Loucy (cell line): ENCODE measurements around the gene LENG9.

Source experiments
- H2AFZ ChIP-seq: fragments of 200-600 bp; sonication (generic); 2 replicates; pipeline ENCODE4 v1.6.0; 2016; ENCODE audit warnings: antibody characterized with exemption, mild to moderate bottlenecking, low read length, moderate library complexity
- H3F3A ChIP-seq: fragments of 200-600 bp; 2 replicates; pipeline ENCODE4 v1.6.0; 2016; ENCODE audit warnings: antibody characterized with exemption, low read depth, mild to moderate bottlenecking
- H3K27me3 ChIP-seq: fragments of 200-600 bp; sonication (generic); 2 replicates; pipeline ENCODE4 v1.6.1; 2014; ENCODE audit warnings: low read length, mild to moderate bottlenecking; ENCODE audit not compliant: insufficient read depth, poor library complexity, severe bottlenecking
- H3K36me3 ChIP-seq: fragments of 200-600 bp; sonication (generic); 2 replicates; pipeline ENCODE4 v1.6.1; 2016; ENCODE audit warnings: low read length; ENCODE audit not compliant: insufficient read depth
- H3K4me1 ChIP-seq: fragments of 200-600 bp; sonication (generic); 2 replicates; pipeline ENCODE4 v1.5.1; 2014; ENCODE audit warnings: low read length, mild to moderate bottlenecking; ENCODE audit not compliant: insufficient read depth, poor library complexity, severe bottlenecking
- H3K4me2 ChIP-seq: fragments of 200-600 bp; sonication (generic); 2 replicates; pipeline ENCODE4 v1.6.0; 2014; ENCODE audit warnings: antibody characterized with exemption, low read length, low read depth, mild to moderate bottlenecking; ENCODE audit not compliant: poor library complexity, severe bottlenecking
- H3K4me3 ChIP-seq: fragments of 200-600 bp; sonication (generic); 2 replicates; pipeline ENCODE4 v1.5.1; 2014; ENCODE audit warnings: low read length, mild to moderate bottlenecking, mixed read lengths; ENCODE audit not compliant: poor library complexity, severe bottlenecking
- H3K79me2 ChIP-seq: fragments of 200-600 bp; sonication (generic); 2 replicates; pipeline ENCODE4 v1.6.1; 2014; ENCODE audit warnings: low read length; ENCODE audit not compliant: insufficient read depth
- H3K9ac ChIP-seq: fragments of 200-600 bp; sonication (generic); 2 replicates; pipeline ENCODE4 v1.6.0; 2014; ENCODE audit warnings: mild to moderate bottlenecking, low read depth, low read length, moderate library complexity; ENCODE audit not compliant: poor library complexity, severe bottlenecking
- H3K9me2 ChIP-seq: fragments of 200-600 bp; sonication (generic); replicated peaks from 2 replicates; pipeline ENCODE4 v1.6.1; 2016; ENCODE audit warnings: low read depth, low read length, mixed read lengths
- H3K9me3 ChIP-seq: fragments of 200-600 bp; sonication (generic); 2 replicates; pipeline ENCODE4 v1.6.1; 2014; ENCODE audit warnings: mild to moderate bottlenecking, antibody characterized with exemption, low read length, low read depth; ENCODE audit not compliant: insufficient read depth
- H4K20me1 ChIP-seq: fragments of 200-600 bp; sonication (generic); 2 replicates; pipeline ENCODE4 v1.6.0; 2014; ENCODE audit warnings: antibody characterized with exemption, low read length, mild to moderate bottlenecking; ENCODE audit not compliant: insufficient read depth, poor library complexity, severe bottlenecking
- EZH2phosphoT487 ChIP-seq: fragments of 200-600 bp; IDR thresholded peaks from 2 replicates; pipeline ENCODE4 v1.6.1; 2018; ENCODE audit warnings: antibody characterized with exemption, mild to moderate bottlenecking, moderate library complexity, borderline replicate concordance
- TF ChIP-seq, protein P1 (sequence below): fragments of 200-600 bp; sonication (generic); conservative IDR thresholded peaks from 2 replicates; pipeline ENCODE4 v1.5.1; 2014; ENCODE audit warnings: mild to moderate bottlenecking, antibody characterized with exemption, low read length

LENG9 gene

DNA sequence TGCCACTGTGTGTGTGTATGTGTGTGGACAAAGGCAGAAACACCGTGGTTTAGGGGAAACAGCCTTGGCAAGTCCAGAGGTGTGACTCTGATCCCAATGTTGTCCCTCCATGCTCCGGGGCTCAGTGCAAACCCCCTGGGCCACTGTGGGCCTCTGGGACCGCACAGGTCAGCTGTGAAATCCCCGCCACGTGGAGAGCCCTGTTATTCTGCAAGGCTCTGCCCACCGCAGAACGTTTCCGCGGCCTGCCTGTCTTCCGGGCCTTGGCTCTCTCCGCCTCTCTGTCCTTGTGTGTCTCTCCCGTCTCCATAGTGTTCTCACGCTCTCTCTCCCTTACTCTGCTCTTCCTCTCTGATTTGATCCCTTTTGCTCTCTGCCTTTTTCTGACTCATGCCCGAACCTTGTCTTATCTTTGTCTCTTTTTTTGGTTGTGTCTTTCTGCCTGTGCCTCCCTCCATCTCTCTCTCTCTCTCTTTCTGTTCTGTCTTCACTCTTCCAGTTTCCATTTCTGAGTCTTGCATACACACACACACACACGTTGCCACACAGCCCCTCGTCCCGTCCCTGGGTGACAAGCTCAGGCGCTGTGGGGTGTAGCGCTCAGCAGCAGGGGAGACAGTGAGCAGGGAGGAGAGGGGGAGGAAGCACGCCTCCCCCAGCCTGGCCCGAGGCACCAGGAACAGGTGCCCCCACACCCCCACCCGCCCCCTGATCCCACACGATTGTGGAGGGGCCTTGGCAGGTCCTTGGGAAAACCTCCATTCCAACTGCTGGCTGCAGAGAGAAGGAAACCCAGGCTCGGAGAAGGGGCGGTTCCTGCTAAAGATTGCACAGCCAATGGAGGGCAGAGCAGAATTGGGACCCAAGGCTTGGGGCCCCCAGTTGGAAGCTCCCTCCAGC lies 45.3 kb downstream of the LENG9 start:
- H2AFZ ChIP-seq, result peak overlapping the region; percentile 61
- H3K9me2 ChIP-seq, result no peaks in the 10 kb centered on the region
- no peaks in the 10 kb centered on the region for H3K36me3 ChIP-seq
- no peaks in the 10 kb centered on the region for H3K79me2 ChIP-seq
- no peaks in the 10 kb centered on the region for H3K27me3 ChIP-seq
- no peaks in the 10 kb centered on the region for H3K9me3 ChIP-seq
- peak overlapping the region; percentile 45 for H3K4me3 ChIP-seq
- peaks cover 15% of the 10 kb centered on the region for H3K4me1 ChIP-seq
- H3K4me2 ChIP-seq, result peak overlapping the region; percentile 47
- no peaks in the 10 kb centered on the region for H3F3A ChIP-seq
- H3K9ac ChIP-seq, result peak overlapping the region; percentile 66
- H4K20me1 ChIP-seq, result no peaks in the 10 kb centered on the region
- TF ChIP-seq EZH2phosphoT487, result no peak
- TF ChIP-seq, protein P1, sequence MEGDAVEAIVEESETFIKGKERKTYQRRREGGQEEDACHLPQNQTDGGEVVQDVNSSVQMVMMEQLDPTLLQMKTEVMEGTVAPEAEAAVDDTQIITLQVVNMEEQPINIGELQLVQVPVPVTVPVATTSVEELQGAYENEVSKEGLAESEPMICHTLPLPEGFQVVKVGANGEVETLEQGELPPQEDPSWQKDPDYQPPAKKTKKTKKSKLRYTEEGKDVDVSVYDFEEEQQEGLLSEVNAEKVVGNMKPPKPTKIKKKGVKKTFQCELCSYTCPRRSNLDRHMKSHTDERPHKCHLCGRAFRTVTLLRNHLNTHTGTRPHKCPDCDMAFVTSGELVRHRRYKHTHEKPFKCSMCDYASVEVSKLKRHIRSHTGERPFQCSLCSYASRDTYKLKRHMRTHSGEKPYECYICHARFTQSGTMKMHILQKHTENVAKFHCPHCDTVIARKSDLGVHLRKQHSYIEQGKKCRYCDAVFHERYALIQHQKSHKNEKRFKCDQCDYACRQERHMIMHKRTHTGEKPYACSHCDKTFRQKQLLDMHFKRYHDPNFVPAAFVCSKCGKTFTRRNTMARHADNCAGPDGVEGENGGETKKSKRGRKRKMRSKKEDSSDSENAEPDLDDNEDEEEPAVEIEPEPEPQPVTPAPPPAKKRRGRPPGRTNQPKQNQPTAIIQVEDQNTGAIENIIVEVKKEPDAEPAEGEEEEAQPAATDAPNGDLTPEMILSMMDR, result no peak

DNA sequence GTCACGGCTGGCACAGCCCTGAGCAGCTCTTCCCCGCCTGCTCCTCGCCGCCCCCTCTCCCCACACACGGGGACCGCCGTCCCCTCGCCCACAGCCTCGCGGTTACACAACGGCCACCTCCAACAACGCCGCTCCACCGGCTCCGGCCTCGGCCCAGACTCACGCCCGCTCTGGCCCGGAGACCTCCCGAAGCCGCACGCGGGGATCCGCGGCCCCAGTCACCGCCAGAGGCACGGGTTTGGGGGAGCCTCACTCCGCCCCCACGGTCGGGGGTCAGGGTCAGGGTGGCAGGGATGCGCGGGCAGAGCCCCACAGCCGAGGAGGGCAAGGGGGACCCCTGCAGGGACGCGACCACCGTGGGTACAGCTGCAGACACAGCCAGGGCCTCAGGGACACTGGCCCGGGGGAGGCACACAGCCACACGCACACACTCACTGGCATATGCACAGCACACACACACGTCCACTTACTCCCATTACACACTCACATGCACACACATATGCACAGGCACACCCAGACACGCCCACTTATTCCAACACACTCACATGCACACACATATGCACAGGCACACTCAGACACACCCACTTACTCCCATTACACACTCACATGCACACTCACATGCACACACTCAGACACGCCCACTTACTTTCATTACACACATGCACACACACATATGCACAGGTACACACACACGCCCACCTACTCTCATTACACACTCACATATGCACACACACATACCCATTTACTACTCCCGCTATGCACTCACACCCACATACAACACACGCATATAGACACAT lies 46.7 kb downstream of the LENG9 start:
- H3K4me1 ChIP-seq, result peaks cover 15% of the 10 kb centered on the region
- no peak for TF ChIP-seq EZH2phosphoT487
- TF ChIP-seq, protein P1, result no peak
- H3K9ac ChIP-seq, result no peak overlapping the region
- no peaks in the 10 kb centered on the region for H3K9me2 ChIP-seq
- H3F3A ChIP-seq, result no peaks in the 10 kb centered on the region
- peak overlapping the region; percentile 47 for H3K4me2 ChIP-seq
- H3K27me3 ChIP-seq, result no peaks in the 10 kb centered on the region
- H3K36me3 ChIP-seq, result no peaks in the 10 kb centered on the region
- H3K4me3 ChIP-seq, result no peak overlapping the region
- no peaks in the 10 kb centered on the region for H3K9me3 ChIP-seq
- no peaks in the 10 kb centered on the region for H3K79me2 ChIP-seq
- H2AFZ ChIP-seq, result no peak overlapping the region
- no peaks in the 10 kb centered on the region for H4K20me1 ChIP-seq

DNA sequence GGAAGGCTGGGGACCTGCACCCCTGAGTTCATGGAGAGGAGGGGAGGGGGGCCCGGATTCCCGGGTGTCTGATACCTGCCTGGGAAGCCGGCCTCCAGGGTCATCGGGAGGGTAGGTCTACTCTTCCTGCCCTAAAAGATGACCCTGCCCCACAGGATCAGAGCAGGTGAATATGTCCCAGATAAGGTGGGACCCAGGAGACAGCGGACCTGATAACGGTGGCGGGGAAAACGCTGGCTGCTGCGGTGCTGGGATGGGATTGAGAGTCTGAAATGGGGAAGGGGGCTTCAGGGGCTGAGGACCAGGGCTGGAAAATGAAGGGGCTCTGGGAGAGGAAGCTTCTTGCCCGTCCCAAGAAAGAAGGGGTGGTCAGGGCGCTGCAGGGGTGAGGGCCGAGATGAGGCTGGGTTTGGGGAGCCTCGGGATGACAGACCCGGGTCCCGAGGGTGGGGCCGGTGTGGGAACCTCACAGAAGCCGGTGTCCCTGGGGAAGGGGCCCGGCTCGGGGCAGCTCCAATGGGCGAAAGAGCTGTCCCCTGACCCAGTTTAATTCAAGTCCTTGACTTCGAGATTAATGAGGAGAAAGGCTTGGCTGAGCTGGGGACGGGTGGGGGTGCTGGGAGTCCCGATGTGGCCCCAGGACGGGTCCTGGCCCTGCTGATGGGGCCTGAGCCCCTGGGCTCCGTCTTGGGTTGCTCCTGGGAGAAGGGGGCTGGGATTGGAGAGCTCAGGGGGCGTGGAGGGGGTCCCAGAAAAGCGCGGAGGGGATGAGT lies 47.5 kb downstream of the LENG9 start:
- H3K4me1 ChIP-seq, result peaks cover 15% of the 10 kb centered on the region
- H3K9me3 ChIP-seq, result no peaks in the 10 kb centered on the region
- H3K27me3 ChIP-seq, result no peaks in the 10 kb centered on the region
- no peaks in the 10 kb centered on the region for H3K79me2 ChIP-seq
- peak overlapping the region; percentile 67 for H3K4me3 ChIP-seq
- no peaks in the 10 kb centered on the region for H4K20me1 ChIP-seq
- peak overlapping the region; percentile 54 for H3K9ac ChIP-seq
- no peaks in the 10 kb centered on the region for H3F3A ChIP-seq
- no peaks in the 10 kb centered on the region for H3K36me3 ChIP-seq
- H2AFZ ChIP-seq, result no peak overlapping the region
- no peaks in the 10 kb centered on the region for H3K9me2 ChIP-seq
- peak overlapping the region; percentile 71 for H3K4me2 ChIP-seq
- TF ChIP-seq, protein P1, result no peak
- TF ChIP-seq EZH2phosphoT487, result no peak
